Stimulated activated effector memory CD8-positive, alpha-beta T cell treated with anti-CD3 and anti-CD28 coated beads, Interleukin-12 subunit alpha, Interleukin-12 subunit beta, amount 100 ng/mL, for 72 hours (primary cell): ENCODE data around the gene ZC3H15.
A peak's percentile ranks its signal among the peaks of the same experiment; 100 is the strongest.

Experiments used
- ATAC-seq: fragments of 150-1000 bp; cut with Tn5 transposase; 2 replicates; pipeline ENCODE4 v1.10.0; 2021
- DNase-seq, 2 donors: peaks; one replicate each; pipeline ENCODE4 v3.0.0; 2021 to 2022; ENCODE audit warnings: low spot score in 2 of 2
- H3K27ac Mint-ChIP-seq: one replicate; pipeline ENCODE4 v1.8.0; 2022; ENCODE audit warnings: mild to moderate bottlenecking, mixed read lengths
- H3K36me3 Mint-ChIP-seq: one replicate; pipeline ENCODE4 v1.8.0; 2022; ENCODE audit warnings: mild to moderate bottlenecking, mixed read lengths
- H3K4me1 Mint-ChIP-seq: one replicate; pipeline ENCODE4 v1.8.0; 2022; ENCODE audit warnings: mixed read lengths
- H3K4me3 Mint-ChIP-seq: one replicate; pipeline ENCODE4 v1.8.0; 2022; ENCODE audit warnings: mild to moderate bottlenecking, mixed read lengths
- H3K9me3 Mint-ChIP-seq: one replicate; pipeline ENCODE4 v1.8.0; 2022; ENCODE audit warnings: mixed read lengths

ZC3H15 gene

GRCh38 chr2:186546846-186547245 lies 60.8 kb downstream of the ZC3H15 start:
- ATAC-seq (no peak), DNase-seq (no peak)
- Mint-ChIP-seq H3K36me3 (no peaks in the 10 kb centered on the region), H3K9me3 (no peaks in the 10 kb centered on the region), H3K27ac (no peak overlapping the region), H3K4me1 (no peaks in the 10 kb centered on the region), H3K4me3 (no peak overlapping the region)

- H3K4me1 Mint-ChIP-seq, result no peaks in the 10 kb centered on the region
- no peak for ATAC-seq
- DNase-seq, result no peak
- no peak overlapping the region for H3K27ac Mint-ChIP-seq
- no peaks in the 10 kb centered on the region for H3K9me3 Mint-ChIP-seq
- no peak overlapping the region for H3K4me3 Mint-ChIP-seq
- no peaks in the 10 kb centered on the region for H3K36me3 Mint-ChIP-seq
These were observed 65.4 kb downstream of the ZC3H15 start for GRCh38 chr2:186551323-186552050.

- Mint-ChIP-seq H3K36me3 (no peaks in the 10 kb centered on the region), H3K4me3 (no peak overlapping the region), H3K27ac (no peak overlapping the region), H3K9me3 (no peaks in the 10 kb centered on the region), H3K4me1 (no peaks in the 10 kb centered on the region)
- DNase-seq (no peak), ATAC-seq (peak; percentile 51)
These were observed 68.4 kb downstream of the ZC3H15 start for GRCh38 chr2:186554429-186554828.

GRCh38 chr2:186554850-186555671 lies 69.0 kb downstream of the ZC3H15 start:
- peak; percentile 60 for ATAC-seq
- DNase-seq, result no peak
- H3K9me3 Mint-ChIP-seq, result no peaks in the 10 kb centered on the region
- H3K4me1 Mint-ChIP-seq, result no peaks in the 10 kb centered on the region
- H3K4me3 Mint-ChIP-seq, result no peak overlapping the region
- H3K36me3 Mint-ChIP-seq, result no peaks in the 10 kb centered on the region
- H3K27ac Mint-ChIP-seq, result no peak overlapping the region

- no peak for ATAC-seq
- no peak for DNase-seq
- H3K36me3 Mint-ChIP-seq, result no peaks in the 10 kb centered on the region
- H3K27ac Mint-ChIP-seq, result no peak overlapping the region
- no peaks in the 10 kb centered on the region for H3K4me1 Mint-ChIP-seq
- H3K9me3 Mint-ChIP-seq, result peaks cover 3% of the 10 kb centered on the region
- no peak overlapping the region for H3K4me3 Mint-ChIP-seq
These were observed 72.6 kb downstream of the ZC3H15 start for GRCh38 chr2:186558512-186559276.
